Stimulated activated CD4-positive, alpha-beta T cell treated with anti-CD3 and anti-CD28 coated beads, Interleukin-15, amount 100 ng/mL, for 48 hours (primary cell): ENCODE data around the gene R3HDM2.

ENCODE experiments used
- DNase-seq, 2 donors: peaks; one replicate each; pipeline ENCODE4 v3.0.0-alpha.2; 2020; ENCODE audit warnings: low read depth in 2 of 2

The R3HDM2 gene

DNA sequence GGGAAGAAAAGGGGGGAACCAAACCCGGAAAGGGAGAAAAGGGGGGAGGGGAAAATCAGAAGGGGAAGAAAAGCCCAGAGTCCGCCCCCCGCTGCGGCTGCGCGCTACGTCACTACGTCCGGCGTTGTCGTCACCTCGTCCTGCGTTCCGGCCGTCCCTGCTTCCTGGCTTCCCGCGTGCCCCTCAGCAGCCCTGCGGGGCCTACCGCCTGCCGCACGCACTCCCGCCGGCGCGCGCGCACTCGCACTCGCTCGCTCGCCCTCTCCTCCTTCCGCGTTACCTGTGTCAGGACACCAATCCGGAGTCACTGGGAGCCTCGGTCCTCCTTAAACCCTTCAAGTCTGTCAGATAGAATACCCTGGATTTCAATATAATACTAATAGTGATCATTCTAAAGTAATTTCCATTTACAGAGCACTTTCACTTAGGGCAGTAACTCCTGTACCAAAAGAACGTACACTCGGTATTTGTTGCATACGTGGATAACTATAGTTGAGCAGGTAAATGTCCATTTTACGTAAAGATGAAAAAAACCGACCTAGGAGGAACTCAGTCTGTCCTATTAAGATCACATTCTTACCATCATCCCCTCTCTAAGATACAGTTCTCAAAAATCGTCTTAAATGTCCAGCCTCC lies at the start of gene R3HDM2:
Gene R3HDM2, minus strand, starts transcription at position 113 of the 636 bp plus-strand sequence. CDS start 120,615 bp downstream, outside the sequence.
- peak; percentile 92 to 94 for DNase-seq

DNA sequence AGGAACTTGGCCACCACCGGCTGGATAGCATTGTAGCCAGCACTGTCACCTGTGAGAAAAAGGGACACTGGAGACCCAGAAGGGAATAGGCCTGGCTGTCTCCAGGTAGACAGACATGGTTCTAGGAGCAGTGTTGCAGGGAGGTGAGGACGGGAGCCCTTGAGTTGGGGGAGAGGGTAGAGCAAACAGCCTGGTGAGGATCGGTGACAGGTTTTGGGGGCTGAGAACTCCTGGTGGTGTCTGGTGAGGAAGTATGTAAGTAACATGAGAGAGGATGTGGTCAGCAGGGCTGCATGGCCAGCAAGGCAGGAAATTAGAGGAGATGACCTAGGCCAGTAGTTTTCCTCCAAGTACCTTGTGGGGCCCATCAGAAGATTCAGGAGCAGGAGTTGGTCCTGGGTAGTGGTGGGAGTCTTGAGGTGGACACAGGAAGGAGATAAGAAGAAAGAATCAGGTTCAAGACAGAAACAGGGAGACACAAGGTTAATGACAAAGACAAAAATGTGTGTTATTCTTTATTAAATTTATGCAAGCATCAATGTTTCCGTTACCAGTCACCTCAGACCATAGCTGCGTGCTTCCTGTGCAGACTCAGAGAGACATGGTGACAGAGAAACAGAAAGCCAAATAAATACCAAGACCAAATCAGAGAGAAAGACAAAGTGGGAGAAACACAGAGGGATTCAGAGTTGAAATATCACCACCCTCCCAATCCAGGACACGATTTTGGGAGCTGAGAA lies 48.7 kb upstream of the R3HDM2 start, which contains the start of gene ARHGAP9:
Gene ARHGAP9, minus strand, starts transcription at position 491 of the 740 bp plus-strand sequence. Its CDS starts 460 bp downstream, at position 31.
- DNase-seq, result no peak

DNA sequence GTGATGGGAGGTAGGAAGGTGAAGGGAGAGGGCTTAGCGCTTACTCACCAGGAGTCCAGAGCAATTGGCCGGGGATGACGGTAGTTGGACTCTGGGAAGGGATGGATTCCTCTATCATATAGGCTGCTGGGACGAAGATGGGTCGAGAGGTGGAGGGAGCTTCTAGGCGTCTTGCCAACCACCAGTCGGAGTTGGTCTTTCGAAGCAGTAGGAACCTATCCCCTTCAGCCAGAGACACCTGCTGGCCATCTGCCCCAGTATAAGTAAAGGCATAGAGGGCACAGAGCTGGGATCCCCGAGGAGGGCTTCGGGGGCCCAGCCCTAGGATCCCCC lies 48.2 kb upstream of the R3HDM2 start:
- DNase-seq, result no peak

DNA sequence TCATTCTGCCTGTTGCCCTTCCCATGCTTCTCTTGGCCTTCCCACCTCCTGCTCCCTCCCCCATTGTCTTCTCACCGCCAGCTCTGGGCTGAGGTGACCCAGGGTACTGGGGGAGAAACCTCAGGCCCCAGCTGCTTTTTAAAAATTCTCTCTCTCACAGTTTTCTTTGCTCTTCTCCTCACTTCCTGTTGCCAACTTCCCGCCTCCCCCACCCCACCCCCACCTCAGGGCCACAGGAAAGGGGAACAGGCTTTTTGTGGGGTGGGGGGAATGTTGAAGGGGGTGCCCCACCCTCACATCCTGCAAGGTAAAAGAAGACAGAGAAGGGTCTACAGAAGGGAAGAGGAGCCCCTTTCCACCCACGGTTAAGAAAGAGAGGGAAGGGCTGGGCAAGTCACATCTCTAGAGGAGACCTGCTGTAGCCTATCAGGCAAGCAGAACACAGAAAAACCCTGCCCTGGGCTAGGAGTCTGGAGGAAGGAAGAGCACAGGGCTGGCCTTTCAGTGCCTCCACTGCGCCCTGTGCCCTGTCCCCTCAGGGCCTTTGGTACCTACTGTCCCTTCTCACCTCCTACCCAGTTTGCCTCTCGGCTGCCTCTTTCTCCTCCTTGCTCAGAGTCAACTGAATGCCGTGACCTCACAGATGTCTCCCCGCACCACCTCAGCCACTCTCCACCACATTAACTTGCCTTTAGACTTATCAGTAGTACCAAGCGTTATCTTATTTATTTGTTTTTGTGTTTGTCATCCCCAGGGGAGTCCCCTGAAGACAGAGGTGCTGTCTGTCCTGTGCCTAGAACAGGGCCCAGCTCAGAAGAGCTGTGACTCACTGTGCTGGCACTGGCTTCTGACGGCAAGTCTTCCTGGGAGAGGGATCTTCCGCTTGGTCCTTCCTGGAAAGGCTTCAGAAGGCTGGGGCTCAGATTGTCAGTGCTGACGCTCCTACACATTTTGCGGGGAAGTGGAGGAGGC lies 47.2 kb upstream of the R3HDM2 start:
- no peak for DNase-seq

DNA sequence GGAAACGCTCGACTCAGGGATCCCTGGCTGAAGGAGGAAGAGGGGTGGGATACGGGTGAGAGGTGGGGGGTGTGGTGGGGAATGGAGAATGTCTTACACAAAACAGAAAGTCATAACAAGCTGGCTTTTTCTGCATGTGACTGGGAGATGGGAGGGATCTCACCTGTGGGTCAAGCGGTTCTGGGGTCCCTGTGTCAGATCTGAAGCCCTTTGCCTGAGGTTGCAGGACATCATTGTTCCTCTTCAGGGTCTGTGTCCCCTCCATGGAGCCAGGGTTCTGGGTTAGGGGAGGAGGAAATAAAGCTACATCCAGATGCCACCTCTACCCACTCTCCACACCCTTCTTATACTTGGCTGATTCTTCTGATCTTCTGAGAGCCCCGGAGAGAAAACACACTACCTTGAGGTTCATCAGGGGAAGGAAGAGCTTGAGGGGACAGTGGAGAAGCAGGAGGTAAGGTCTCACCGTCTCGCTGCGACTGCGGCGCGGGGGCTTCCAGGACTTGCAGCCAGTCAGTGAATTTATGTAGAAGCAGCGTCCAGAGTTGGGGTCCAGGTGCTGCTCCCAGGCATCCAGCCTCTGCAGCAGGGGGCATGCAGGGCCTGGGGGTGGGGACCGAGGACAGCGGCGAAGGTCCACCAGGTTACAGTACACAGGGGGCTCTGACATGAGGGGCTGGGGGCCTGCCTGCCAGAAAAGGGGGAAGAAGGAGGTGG lies 46.3 kb upstream of the R3HDM2 start:
- DNase-seq, result no peak

DNA sequence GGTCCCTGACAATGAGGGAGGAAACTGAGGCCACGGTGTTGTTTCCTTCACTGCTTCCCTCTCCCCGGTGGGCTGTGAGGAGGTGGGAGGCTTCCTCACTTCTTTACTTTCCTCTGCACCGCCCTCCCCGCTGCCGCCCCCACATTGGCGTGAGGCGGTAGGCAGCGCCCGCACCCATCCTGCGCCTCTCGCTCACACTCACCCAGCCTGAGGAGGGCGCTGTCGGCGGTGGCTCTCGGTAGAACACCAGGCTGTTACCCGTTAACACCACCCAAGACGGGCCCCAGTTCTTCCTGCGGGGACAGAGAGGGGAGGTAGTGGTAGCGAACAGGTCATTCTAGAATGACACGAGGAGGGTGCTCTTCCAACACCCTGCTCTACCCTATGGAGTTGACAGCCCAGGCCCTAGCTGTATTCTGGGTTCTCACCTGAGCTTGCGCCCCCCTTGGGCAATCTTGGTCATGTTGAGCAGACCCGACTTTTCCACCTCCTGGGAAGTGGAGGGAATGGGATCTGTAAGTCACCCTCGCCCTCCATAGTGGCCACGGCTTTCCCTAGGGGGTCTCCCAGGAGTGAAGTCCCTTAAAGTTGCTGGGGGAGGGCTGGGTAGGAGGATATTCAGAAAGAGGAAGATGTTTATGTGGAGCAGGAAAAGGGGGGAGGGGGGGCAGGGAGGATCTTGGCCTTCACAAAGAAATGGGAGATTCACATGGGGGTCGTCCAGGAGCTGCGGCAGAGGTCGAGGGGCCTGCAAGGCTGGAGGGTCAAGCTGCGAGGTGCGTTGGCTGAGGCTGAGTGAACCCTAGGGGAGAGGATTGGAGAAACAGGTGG lies 45.5 kb upstream of the R3HDM2 start:
- peak; percentile 80 to 88 for DNase-seq

DNA sequence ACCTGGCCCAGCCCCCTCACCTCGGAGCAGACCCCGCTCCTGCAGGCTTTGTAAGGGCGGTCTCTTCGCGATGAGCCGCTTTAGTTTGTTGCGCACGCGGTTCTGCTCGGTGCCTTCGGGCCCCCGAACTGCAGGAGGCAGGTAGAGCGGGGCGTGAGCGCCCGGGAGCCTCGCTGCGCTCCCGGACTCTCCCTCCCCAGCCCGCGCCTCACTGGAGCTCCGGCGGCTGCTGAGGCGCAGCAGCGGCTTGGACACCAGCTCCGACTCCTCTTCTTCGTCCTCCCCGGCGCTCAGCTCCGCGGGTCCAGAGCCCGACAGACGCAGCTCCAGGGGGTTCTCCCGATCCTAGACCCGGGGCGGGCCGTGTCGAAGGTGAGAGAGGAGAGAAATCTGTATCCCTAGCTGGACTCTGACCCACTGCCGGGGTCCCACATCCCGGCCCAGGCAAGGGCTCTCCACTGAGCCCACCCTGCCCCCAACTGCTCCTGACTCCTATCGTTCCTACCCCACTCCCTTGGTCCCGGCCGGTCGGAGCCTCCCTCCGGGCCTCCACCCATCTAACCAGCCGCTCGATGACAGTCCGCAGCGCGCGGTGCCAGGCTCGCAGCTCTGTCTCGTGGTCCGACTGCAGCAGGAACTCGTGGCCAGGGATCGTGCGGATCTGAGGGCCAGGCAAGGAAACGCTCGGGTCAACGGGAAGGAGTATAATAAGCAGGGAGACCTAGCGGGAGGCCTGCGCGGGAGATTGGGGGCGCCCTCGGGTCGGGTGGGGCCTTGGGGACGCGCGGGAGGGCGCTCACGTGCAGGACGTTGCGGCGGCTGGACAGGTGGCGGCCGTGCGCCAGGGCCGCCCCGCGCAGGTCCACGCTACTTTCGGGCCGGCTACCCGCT lies 44.7 kb upstream of the R3HDM2 start:
- no peak for DNase-seq

DNA sequence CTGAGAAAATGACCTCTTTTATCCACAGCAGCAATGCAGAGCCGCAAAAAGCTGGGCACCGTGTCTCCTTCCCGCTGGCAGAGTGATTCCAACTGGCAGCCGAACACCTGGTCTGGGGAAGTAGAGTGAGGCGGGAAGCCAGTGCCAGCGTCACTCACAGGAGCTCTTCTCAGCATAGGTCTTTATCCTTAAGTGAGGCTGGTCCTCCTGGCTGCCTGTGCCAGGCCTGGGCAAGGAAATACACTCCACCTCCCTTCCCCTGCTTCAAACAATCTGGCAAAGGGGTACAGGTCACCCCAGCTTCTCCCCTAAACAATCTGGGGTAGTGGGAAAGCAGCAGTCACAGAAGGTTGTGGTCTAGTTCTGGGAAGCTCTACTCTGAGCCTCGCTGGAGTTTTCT lies 44.0 kb upstream of the R3HDM2 start:
- DNase-seq, result no peak

DNA sequence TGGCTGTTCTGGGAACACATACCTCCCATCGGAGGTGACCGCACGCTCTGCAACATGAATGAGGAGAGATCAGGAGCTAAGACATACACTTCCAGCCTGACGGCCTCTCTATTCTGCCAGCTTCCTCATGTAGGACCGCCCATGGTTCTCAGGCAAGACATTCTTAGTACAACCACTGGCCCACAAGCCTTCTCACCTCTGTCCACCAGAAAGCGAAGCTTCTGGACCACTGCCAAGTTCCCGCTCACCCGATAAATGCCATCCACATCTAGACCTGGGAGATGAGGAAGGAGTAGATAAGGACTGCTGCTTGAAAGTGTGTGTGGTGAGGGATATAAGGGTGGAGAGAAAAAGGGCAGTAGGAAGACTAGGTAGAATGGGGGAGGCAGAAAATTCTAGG lies 43.6 kb upstream of the R3HDM2 start:
- DNase-seq, result no peak

DNA sequence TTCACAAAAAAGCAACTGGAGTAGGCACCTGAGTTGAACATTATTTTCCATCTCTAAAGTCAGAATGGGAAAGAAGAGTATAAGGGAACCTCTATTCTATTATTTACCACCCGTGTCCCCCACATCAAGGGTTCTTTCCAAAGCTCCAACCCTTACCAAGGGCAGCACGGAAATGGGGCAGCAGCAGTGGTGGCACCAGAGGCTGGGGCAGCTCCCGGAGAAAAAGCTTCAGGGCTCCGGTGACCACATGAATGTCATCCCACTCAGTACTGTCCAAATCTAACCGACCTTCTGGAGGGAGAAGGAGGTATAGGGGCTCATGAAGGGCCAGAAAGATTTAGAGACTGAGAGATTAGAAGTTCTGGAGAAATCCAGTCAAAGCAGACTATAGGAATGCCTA lies 43.0 kb upstream of the R3HDM2 start:
- no peak for DNase-seq

DNA sequence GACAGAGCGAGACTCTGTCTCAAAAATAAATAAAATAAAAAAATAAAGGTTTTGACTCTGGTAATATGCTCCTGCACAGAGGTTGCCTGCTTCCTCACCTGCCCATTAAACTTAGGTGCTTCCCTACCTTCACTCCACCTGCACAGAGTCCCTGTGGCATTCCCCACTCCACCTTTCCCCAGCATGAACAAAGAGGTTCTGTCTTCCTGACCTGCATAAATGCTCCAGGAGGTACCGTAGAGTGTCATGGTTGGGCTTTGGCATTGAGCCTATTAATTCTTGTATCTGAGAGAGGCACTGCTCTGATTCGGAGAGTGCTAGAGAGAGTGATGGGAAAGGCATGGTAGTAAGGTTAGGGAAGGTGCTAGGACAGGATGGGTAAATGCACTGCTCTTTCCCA lies 42.5 kb upstream of the R3HDM2 start:
- no peak for DNase-seq

DNA sequence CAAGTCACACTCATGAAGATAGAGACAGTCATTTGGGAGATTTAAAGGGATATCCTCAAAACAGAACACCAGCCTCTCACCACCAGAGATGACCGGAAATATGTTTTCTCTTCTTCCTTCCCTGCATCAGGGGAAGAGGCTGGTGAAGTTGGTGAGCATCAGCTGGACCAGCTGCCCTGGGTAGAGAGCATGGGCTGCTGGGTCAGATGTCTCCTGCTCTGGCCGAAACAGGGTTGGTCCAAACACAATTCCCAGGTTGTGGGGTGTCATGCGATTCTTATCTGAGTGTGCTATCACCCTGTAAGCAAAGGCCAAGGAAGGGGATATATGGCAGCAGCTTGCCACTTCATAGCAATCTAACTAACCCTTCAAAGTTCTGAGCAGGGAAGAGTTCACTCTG lies 41.5 kb upstream of the R3HDM2 start:
- no peak for DNase-seq

DNA sequence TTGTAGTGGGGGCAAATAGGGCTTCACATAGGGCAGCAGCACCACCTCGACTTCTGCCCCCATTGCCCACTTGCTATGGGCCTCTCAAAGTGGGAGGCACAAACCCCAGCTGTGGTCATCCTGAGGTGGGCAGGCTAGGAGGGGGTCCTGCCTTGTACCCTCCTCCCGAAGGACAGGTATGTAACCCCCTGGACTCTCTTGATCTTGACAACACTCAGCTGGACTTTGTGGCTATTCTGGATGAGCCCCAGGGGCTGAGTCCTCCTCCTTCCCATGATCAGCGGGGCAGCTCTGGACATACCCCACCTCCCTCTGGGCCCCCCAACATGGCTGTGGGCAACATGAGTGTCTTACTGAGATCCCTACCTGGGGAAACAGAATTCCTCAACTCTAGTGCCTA lies 40.8 kb upstream of the R3HDM2 start:
- DNase-seq, result no peak

DNA sequence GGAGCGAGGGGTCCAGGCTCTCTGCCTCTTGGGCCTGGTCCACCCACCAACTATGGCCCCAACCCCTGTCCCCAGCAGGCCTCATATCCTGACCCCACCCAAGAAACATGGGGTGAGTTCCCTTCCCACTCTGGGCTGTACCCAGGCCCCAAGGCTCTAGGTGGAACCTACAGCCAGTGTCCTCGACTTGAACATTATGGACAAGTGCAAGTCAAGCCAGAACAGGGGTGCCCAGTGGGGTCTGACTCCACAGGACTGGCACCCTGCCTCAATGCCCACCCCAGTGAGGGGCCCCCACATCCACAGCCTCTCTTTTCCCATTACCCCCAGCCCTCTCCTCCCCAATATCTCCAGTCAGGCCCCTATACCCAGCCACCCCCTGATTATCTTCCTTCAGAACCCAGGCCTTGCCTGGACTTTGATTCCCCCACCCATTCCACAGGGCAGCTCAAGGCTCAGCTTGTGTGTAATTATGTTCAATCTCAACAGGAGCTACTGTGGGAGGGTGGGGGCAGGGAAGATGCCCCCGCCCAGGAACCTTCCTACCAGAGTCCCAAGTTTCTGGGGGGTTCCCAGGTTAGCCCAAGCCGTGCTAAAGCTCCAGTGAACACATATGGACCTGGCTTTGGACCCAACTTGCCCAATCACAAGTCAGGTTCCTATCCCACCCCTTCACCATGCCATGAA lies 40.3 kb upstream of the R3HDM2 start:
- no peak for DNase-seq

DNA sequence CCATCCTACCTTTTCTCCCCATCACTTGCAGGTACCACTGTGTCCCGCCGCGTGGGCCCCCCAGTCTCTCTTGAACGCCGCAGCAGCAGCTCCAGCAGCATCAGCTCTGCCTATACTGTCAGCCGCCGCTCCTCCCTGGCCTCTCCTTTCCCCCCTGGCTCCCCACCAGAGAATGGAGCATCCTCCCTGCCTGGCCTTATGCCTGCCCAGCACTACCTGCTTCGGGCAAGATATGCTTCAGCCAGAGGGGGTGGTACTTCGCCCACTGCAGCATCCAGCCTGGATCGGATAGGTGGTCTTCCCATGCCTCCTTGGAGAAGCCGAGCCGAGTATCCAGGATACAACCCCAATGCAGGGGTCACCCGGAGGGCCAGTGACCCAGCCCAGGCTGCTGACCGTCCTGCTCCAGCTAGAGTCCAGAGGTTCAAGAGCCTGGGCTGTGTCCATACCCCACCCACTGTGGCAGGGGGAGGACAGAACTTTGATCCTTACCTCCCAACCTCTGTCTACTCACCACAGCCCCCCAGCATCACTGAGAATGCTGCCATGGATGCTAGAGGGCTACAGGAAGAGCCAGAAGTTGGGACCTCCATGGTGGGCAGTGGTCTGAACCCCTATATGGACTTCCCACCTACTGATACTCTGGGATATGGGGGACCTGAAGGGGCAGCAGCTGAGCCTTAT lies 39.6 kb upstream of the R3HDM2 start:
- DNase-seq, result no peak

DNA sequence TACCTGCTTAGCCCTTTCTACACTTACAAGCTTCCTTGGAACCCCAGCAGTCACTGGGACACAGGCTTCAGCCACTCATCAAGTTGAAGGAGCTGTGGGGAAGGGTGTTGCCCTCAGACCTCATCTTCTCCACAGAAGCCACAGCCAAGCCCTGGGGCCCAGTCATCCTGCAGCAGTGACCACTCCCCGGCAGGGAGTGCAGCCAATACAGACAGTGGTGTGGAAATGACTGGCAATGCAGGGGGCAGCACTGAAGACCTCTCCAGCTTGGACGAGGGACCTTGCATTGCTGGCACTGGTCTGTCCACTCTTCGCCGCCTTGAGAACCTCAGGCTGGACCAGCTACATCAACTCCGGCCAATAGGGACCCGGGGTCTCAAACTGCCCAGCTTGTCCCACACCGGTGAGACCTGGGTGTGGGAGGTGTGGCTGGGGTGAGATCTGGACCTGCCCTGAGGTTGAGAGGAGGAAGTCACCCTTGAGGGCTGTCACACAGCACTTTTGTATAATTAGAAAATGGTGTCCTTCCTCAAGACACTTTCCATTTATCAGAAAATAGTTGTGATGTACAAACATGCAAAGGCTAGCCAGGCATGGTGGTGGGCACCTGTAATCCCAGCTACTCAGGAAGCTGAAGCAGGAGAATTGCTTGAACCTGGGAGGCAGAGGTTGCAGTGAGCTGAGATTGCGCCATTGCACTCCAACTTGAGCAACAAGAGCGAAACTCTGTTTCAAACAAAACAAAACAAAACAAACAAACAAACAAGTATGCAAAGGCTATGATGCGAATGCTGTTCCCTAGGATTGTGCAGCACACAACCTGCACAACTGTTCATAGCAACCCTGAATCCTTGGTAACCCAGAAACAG lies 38.7 kb upstream of the R3HDM2 start:
- no peak for DNase-seq

DNA sequence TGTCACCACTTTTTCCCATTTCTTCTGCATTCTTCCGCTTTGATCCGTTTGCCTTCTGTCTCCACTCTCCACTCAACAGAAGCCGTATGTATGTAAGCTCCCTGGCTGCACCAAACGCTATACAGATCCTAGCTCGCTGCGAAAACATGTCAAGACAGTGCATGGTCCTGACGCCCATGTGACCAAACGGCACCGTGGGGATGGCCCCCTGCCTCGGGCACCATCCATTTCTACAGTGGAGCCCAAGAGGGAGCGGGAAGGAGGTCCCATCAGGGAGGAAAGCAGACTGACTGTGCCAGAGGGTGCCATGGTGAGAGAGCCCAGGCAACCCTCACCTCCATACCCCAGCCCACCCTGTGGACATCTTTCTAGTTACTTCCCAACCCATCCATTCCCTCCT lies 37.1 kb upstream of the R3HDM2 start:
- no peak for DNase-seq
